Adrenal gland (tissue), 5 donors: Measurements from ENCODE around the gene PGAM5.
"Not testable (repeated sequence)": the region's sequence is repeated elsewhere in the genome, so short reads cannot be mapped to it uniquely, and the experiment has no call there.

Experiments used
- CTCF ChIP-seq, 6 experiments: fragments of 450-650 bp in 4 of 6; fragments of 200-600 bp in 2 of 6; sonication (generic) in 1 of 6; IDR thresholded peaks; 1 replicate in 5 of 6; 2 replicates in 1 of 6; pipeline versions ENCODE4 v1.5.1 to v1.8.0; 2016 to 2021; ENCODE audit warnings: antibody characterized with exemption in 6 of 6, mild to moderate bottlenecking in 2 of 6, moderate library complexity in 1 of 6
- POLR2A ChIP-seq, 2 donors: fragments of 450-650 bp; IDR thresholded peaks; one replicate each; pipeline ENCODE4 v1.6.1; 2017; ENCODE audit warnings: antibody characterized with exemption in 2 of 2, mild to moderate bottlenecking in 2 of 2, moderate library complexity in 1 of 2
- donor health status: DM: no; HTN: no; CAD: no.

DNA sequence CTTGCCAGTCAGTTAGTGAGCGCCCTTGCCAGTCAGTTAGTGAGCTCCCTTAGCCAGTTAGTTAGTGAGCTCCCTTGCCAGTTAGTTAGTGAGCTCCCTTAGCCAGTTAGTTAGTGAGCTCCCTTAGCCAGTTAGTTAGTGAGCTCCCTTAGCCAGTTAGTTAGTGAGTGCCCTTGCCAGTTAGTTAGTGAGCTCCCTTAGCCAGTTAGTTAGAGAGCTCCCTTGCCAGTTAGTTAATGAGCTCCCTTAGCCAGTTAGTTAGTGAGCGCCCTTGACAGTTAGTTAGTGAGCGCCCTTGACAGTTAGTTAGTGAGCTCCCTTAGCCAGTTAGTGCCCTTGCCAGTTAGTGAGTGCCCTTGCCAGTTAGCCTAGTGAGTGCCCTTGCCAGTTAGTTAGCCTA, 15.8 kb upstream of the PGAM5 start:
- not testable (repeated sequence) for TF ChIP-seq CTCF, POLR2A (IDR thresholded peaks at IDR 0.05)
